Prostate gland (tissue), 1 donor: ENCODE data around the gene MEIOB.

ENCODE experiments used
- POLR2A ChIP-seq: fragments of 450-650 bp; IDR thresholded peaks from one replicate; pipeline ENCODE4 v1.6.1; 2016; ENCODE audit warnings: antibody characterized with exemption, mild to moderate bottlenecking
- POLR2AphosphoS5 ChIP-seq: sonication (generic); formaldehyde crosslinking; IDR thresholded peaks from one replicate; pipeline ENCODE4 v1.6.1; 2017; ENCODE audit warnings: antibody characterized with exemption

- TF ChIP-seq POLR2A: no peak
- no peak for TF ChIP-seq POLR2AphosphoS5
Observed at GRCh38 chr16:1788708-1789100, 83.3 kb downstream of the MEIOB start.
